Breast epithelium (tissue), 4 donors: ENCODE data around the gene PRRC2B. TPM values are rescaled to one million over a fixed set of nuclear protein-coding genes. Genes with fewer than 3 reads are reported as not detected.

Source experiments
- DNase-seq, 2 donors: peaks; one replicate each; pipeline ENCODE4 v3.0.0-alpha.2; 2019; ENCODE audit warnings: low spot score in 2 of 2
- H3K27ac ChIP-seq, 2 donors: fragments of 200-600 bp; sonication (generic) in 1 of 2; one replicate each; pipeline ENCODE4 v1.5.1; 2016 to 2019; ENCODE audit warnings: mild to moderate bottlenecking in 1 of 2
- H3K27me3 ChIP-seq, 2 donors: fragments of 200-600 bp; sonication (generic) in 1 of 2; one replicate each; pipeline versions ENCODE4 v1.5.1 to v1.6.0; 2017 to 2019; ENCODE audit warnings: control low read depth in 1 of 2, mild to moderate bottlenecking in 1 of 2
- H3K36me3 ChIP-seq: fragments of 200-600 bp; one replicate; pipeline ENCODE4 v1.5.1; 2019
- H3K4me1 ChIP-seq, 2 donors: fragments of 200-600 bp; sonication (generic); one replicate each; pipeline ENCODE4 v1.5.1; 2016 to 2019; ENCODE audit warnings: control low read depth in 1 of 2
- H3K4me3 ChIP-seq, 3 donors: fragments of 200-600 bp; sonication (generic); 1 replicate in 2 of 3; 2 replicates in 1 of 3; pipeline ENCODE4 v1.5.1; 2016 to 2019; ENCODE audit warnings: mild to moderate bottlenecking in 3 of 3, moderate library complexity in 2 of 3
- H3K9me3 ChIP-seq, 2 donors: fragments of 200-600 bp; sonication (generic) in 1 of 2; one replicate each; pipeline ENCODE4 v1.5.1; 2016 to 2019; ENCODE audit warnings: control low read depth in 1 of 2
- POLR2A ChIP-seq: fragments of 450-650 bp; IDR thresholded peaks from one replicate; pipeline ENCODE4 v1.6.1; 2016; ENCODE audit warnings: antibody characterized with exemption, mild to moderate bottlenecking, moderate library complexity
- POLR2AphosphoS5 ChIP-seq, 3 donors: sonication (generic); formaldehyde crosslinking; IDR thresholded peaks; one replicate each; pipeline ENCODE4 v1.6.1; 2017; ENCODE audit warnings: antibody characterized with exemption in 3 of 3
- intact Hi-C: fragments of 100-400 bp; cut with DNase I; formaldehyde crosslinking; loops from one replicate; pipeline ENCODE4 v1.15.1; 2023; ENCODE audit warnings: low total_unique reads
- total RNA-seq, 3 donors: library from RNA; depleted of rRNA; stranded (reverse); fragments of >200 nt; gene quantifications; one replicate each; pipeline ENCODE4 v1.1.0, GENCODE V29; 2016
- TF ChIP-seq, protein P1 (sequence below), 3 donors: fragments of 450-650 bp; IDR thresholded peaks; one replicate each; pipeline ENCODE4 v1.5.1; 2016 to 2017; ENCODE audit warnings: antibody characterized with exemption in 3 of 3, mild to moderate bottlenecking in 3 of 3, moderate library complexity in 3 of 3

PRRC2B gene
- total RNA-seq, 3 donors from 2014 or later = 95.9 to 143 (median 102) TPM

- DNase-seq = no peak
- Histone ChIP-seq H3K27ac (peak overlapping the region; percentile 59 to 68), H3K4me3 (no peak overlapping the region), H3K36me3 (no peaks in the 10 kb centered on the region), H3K27me3 (no peaks in the 10 kb centered on the region), H3K9me3 (no peaks in the 10 kb centered on the region), H3K4me1 (peaks cover 10 to 39% of the 10 kb centered on the region in 2 donors)
- no peak for TF ChIP-seq POLR2AphosphoS5 (IDR thresholded peaks at IDR 0.05)
- TF ChIP-seq, protein P1, sequence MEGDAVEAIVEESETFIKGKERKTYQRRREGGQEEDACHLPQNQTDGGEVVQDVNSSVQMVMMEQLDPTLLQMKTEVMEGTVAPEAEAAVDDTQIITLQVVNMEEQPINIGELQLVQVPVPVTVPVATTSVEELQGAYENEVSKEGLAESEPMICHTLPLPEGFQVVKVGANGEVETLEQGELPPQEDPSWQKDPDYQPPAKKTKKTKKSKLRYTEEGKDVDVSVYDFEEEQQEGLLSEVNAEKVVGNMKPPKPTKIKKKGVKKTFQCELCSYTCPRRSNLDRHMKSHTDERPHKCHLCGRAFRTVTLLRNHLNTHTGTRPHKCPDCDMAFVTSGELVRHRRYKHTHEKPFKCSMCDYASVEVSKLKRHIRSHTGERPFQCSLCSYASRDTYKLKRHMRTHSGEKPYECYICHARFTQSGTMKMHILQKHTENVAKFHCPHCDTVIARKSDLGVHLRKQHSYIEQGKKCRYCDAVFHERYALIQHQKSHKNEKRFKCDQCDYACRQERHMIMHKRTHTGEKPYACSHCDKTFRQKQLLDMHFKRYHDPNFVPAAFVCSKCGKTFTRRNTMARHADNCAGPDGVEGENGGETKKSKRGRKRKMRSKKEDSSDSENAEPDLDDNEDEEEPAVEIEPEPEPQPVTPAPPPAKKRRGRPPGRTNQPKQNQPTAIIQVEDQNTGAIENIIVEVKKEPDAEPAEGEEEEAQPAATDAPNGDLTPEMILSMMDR (IDR thresholded peaks at IDR 0.05) = no peak
- TF ChIP-seq POLR2A = no peak
- intact Hi-C loops = no loop called here
Observed at GRCh38 chr9:131410044-131410491, 16.2 kb downstream of the PRRC2B start.

GRCh38 chr9:131411719-131412681 is 18.1 kb downstream of the PRRC2B start:
- intact Hi-C loops = no loop called here
- TF ChIP-seq POLR2AphosphoS5 (IDR thresholded peaks at IDR 0.05) (no peak), POLR2A (no peak)
- TF ChIP-seq, protein P1 (IDR thresholded peaks at IDR 0.05) = no peak
- Histone ChIP-seq H3K27me3 (no peaks in the 10 kb centered on the region), H3K27ac (no peak overlapping the region), H3K9me3 (no peaks in the 10 kb centered on the region), H3K36me3 (no peaks in the 10 kb centered on the region), H3K4me3 (no peak overlapping the region), H3K4me1 (peaks cover 0 to 24% of the 10 kb centered on the region in 2 donors)
- no peak for DNase-seq

DNA sequence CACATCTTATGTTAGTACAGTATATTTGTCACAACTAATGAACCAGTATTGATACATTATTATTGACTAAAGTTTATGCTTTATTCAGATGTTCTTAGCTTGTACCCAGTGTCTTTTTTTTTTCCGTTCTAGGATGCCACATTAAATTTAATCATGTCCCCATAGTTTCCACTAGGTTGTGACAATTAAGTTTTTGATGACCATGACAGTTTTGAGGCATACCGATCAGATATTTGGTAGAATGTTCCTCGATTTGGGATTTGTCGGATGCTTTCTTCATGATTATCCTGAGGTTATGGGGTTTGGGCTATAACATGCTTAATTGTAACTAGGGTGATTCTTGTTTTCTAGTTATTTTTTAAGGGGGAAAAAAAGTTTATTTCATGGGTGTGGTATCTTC is 22.6 kb downstream of the PRRC2B start:
- no peak for DNase-seq
- Histone ChIP-seq H3K4me1 (peaks cover 11 to 38% of the 10 kb centered on the region in 2 donors), H3K9me3 (no peaks in the 10 kb centered on the region), H3K27me3 (no peaks in the 10 kb centered on the region), H3K36me3 (no peaks in the 10 kb centered on the region), H3K4me3 (no peak overlapping the region), H3K27ac (peak overlapping the region in 1 of 2 donors; percentile 90)
- intact Hi-C loops = no loop called here
- TF ChIP-seq, protein P1 (IDR thresholded peaks at IDR 0.05) = no peak
- no peak for TF ChIP-seq POLR2AphosphoS5 (IDR thresholded peaks at IDR 0.05)
- TF ChIP-seq POLR2A = no peak

- Histone ChIP-seq H3K9me3 (no peaks in the 10 kb centered on the region), H3K27ac (peak overlapping the region; percentile 78 to 90), H3K4me3 (peak overlapping the region in 1 of 3 donors; percentile 10), H3K27me3 (no peaks in the 10 kb centered on the region), H3K4me1 (peaks cover 17 to 48% of the 10 kb centered on the region in 2 donors), H3K36me3 (no peaks in the 10 kb centered on the region)
- intact Hi-C loops = no loop called here
- no peak for DNase-seq
- TF ChIP-seq, protein P1 (IDR thresholded peaks at IDR 0.05) = no peak
- TF ChIP-seq POLR2AphosphoS5 (IDR thresholded peaks at IDR 0.05) (no peak), POLR2A (no peak)
Observed at GRCh38 chr9:131417264-131418142, 23.6 kb downstream of the PRRC2B start.
